ENCODE data around the gene BPGM. TPM values are rescaled to one million over a fixed set of nuclear protein-coding genes. Genes with fewer than 3 reads are reported as not detected.

Gene BPGM
- total and polyA plus RNA-seq, 2 donors from 2014 or later: 21.2 to 53.5 TPM

GRCh38 chr7:134667899-134668298 lies 21.2 kb downstream of the BPGM start:
- no peaks in the 10 kb centered on the region for H3K27me3 ChIP-seq (ENCODE audit: control insufficient read depth, insufficient read depth, low read length)
- peaks cover 0 to 6% (median 5%) of the 10 kb centered on the region in 3 donors for H3K4me1 ChIP-seq (ENCODE audit: control insufficient read depth in 2 of 3, insufficient read depth in 2 of 3, low read depth in 1 of 3, low read length in 3 of 3)
- DNase-seq (no peak), FAIRE-seq (no peak)
- TF ChIP-seq CTCF (IDR thresholded peaks at IDR 0.05; ENCODE audit: borderline replicate concordance, extremely low read depth, insufficient read depth): no peak
- H3K27ac ChIP-seq (ENCODE audit: low read depth in 2 of 2, low read length in 2 of 2): no peak overlapping the region
- no peaks in the 10 kb centered on the region for H3K9me3 ChIP-seq (ENCODE audit: control insufficient read depth in 2 of 3, insufficient read depth in 1 of 3, low read length in 3 of 3)
- H3K9ac ChIP-seq (ENCODE audit: low read length in 3 of 3): no peak overlapping the region
- intact Hi-C loops (cut with DNase I): no loop called here
- peaks cover 0 to 7% (median 3%) of the 10 kb centered on the region in 3 donors for H3K36me3 ChIP-seq (ENCODE audit: control insufficient read depth in 2 of 3, insufficient read depth in 3 of 3, low read length in 3 of 3)
- no peak overlapping the region for H3K4me3 ChIP-seq (ENCODE audit: low read length in 3 of 3)

DNA sequence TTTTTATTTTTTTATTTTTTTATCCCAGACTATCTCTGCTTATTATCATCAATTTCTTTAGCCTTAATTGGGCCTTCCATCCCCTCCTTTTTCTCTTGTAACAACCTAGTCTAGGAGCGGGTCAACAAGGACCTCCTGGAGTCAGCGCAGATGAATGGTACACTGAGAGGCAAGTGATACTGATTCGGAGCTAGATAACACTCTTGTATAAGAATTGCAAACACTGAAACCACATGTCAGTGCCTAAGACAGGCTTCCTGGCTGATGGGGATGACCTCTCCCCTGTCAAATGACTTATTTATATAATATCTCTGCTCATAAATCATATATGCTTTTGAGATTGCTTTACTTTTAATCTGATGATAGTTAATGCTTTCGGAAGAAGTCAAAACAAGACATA lies 22.7 kb downstream of the BPGM start:
- Histone ChIP-seq H3K27ac (ENCODE audit: low read depth in 2 of 2, low read length in 2 of 2) (no peak overlapping the region), H3K4me3 (ENCODE audit: low read length in 3 of 3) (no peak overlapping the region), H3K4me1 (ENCODE audit: control insufficient read depth in 2 of 3, insufficient read depth in 2 of 3, low read depth in 1 of 3, low read length in 3 of 3) (peaks cover 0 to 6% (median 5%) of the 10 kb centered on the region in 3 donors), H3K9ac (ENCODE audit: low read length in 3 of 3) (no peak overlapping the region), H3K36me3 (ENCODE audit: control insufficient read depth in 2 of 3, insufficient read depth in 3 of 3, low read length in 3 of 3) (peaks cover 0 to 3% (median 0%) of the 10 kb centered on the region in 3 donors), H3K27me3 (ENCODE audit: control insufficient read depth, insufficient read depth, low read length) (no peaks in the 10 kb centered on the region), H3K9me3 (ENCODE audit: control insufficient read depth in 2 of 3, insufficient read depth in 1 of 3, low read length in 3 of 3) (peaks cover 0 to 2% (median 0%) of the 10 kb centered on the region in 3 donors)
- intact Hi-C loops (cut with DNase I): no loop called here
- no peak for DNase-seq
- TF ChIP-seq CTCF (IDR thresholded peaks at IDR 0.05; ENCODE audit: borderline replicate concordance, extremely low read depth, insufficient read depth): no peak
- FAIRE-seq: no peak

GRCh38 chr7:134669845-134670373 lies 23.3 kb downstream of the BPGM start:
- Histone ChIP-seq H3K9ac (ENCODE audit: low read length in 3 of 3) (peak overlapping the region in 1 of 3 donors; percentile 59), H3K9me3 (ENCODE audit: control insufficient read depth in 2 of 3, insufficient read depth in 1 of 3, low read length in 3 of 3) (peaks cover 0 to 6% (median 0%) of the 10 kb centered on the region in 3 donors), H3K27me3 (ENCODE audit: control insufficient read depth, insufficient read depth, low read length) (no peaks in the 10 kb centered on the region), H3K4me3 (ENCODE audit: low read length in 3 of 3) (peak overlapping the region in 1 of 3 donors; percentile 32), H3K27ac (ENCODE audit: low read depth in 2 of 2, low read length in 2 of 2) (peak overlapping the region in 1 of 2 donors; percentile 15), H3K36me3 (ENCODE audit: control insufficient read depth in 2 of 3, insufficient read depth in 3 of 3, low read length in 3 of 3) (no peaks in the 10 kb centered on the region), H3K4me1 (ENCODE audit: control insufficient read depth in 2 of 3, insufficient read depth in 2 of 3, low read depth in 1 of 3, low read length in 3 of 3) (peaks cover 0 to 6% (median 5%) of the 10 kb centered on the region in 3 donors)
- DNase-seq: peak in 2 of 5 donors; percentile 70 to 82
- intact Hi-C loops (cut with DNase I): no loop called here
- no peak for TF ChIP-seq CTCF (IDR thresholded peaks at IDR 0.05; ENCODE audit: borderline replicate concordance, extremely low read depth, insufficient read depth)
- no peak for FAIRE-seq

GRCh38 chr7:134671609-134672008 lies 25.0 kb downstream of the BPGM start:
- FAIRE-seq: no peak

More at GRCh38 chr7:134671609-134672008, 25.0 kb downstream of the BPGM start:
- peaks cover 0 to 6% (median 0%) of the 10 kb centered on the region in 3 donors for H3K9me3 ChIP-seq (ENCODE audit: control insufficient read depth in 2 of 3, insufficient read depth in 1 of 3, low read length in 3 of 3)
- intact Hi-C loops (cut with DNase I): no loop called here
- no peaks in the 10 kb centered on the region for H3K36me3 ChIP-seq (ENCODE audit: control insufficient read depth in 2 of 3, insufficient read depth in 3 of 3, low read length in 3 of 3)
- H3K27me3 ChIP-seq (ENCODE audit: control insufficient read depth, insufficient read depth, low read length): no peaks in the 10 kb centered on the region
- no peak overlapping the region for H3K27ac ChIP-seq (ENCODE audit: low read depth in 2 of 2, low read length in 2 of 2)
- no peak for DNase-seq
- TF ChIP-seq CTCF (IDR thresholded peaks at IDR 0.05; ENCODE audit: borderline replicate concordance, extremely low read depth, insufficient read depth): no peak
- H3K4me1 ChIP-seq (ENCODE audit: control insufficient read depth in 2 of 3, insufficient read depth in 2 of 3, low read depth in 1 of 3, low read length in 3 of 3): peaks cover 0 to 9% (median 6%) of the 10 kb centered on the region in 3 donors
- H3K4me3 ChIP-seq (ENCODE audit: low read length in 3 of 3): no peak overlapping the region
- H3K9ac ChIP-seq (ENCODE audit: low read length in 3 of 3): no peak overlapping the region
